Measurements from ENCODE around the gene CPXM1.
"Not testable (repeated sequence)": the region's sequence is repeated elsewhere in the genome, so short reads cannot be mapped to it uniquely, and the experiment has no call there.

The CPXM1 gene

DNA sequence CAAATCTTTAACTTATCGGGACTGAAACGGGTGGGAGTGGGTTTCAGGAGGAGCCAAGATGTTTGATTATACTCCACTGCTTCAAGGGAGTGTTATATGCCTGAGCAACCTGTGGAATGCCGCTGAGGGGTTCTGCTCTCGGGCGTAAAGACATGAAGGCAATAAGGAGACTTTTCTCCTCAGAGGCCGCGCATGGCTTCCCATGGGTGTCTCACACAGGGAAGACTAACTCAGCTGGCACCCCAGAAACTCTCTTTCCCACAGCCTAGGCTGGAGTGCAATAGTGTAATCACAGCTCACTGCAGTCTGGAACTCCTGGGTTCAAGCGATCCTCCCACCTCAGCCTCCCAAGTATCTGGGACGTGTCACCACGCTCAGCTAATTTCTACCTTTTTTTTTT is 9.3 kb upstream of the CPXM1 start:
- TF ChIP-seq, protein P1, sequence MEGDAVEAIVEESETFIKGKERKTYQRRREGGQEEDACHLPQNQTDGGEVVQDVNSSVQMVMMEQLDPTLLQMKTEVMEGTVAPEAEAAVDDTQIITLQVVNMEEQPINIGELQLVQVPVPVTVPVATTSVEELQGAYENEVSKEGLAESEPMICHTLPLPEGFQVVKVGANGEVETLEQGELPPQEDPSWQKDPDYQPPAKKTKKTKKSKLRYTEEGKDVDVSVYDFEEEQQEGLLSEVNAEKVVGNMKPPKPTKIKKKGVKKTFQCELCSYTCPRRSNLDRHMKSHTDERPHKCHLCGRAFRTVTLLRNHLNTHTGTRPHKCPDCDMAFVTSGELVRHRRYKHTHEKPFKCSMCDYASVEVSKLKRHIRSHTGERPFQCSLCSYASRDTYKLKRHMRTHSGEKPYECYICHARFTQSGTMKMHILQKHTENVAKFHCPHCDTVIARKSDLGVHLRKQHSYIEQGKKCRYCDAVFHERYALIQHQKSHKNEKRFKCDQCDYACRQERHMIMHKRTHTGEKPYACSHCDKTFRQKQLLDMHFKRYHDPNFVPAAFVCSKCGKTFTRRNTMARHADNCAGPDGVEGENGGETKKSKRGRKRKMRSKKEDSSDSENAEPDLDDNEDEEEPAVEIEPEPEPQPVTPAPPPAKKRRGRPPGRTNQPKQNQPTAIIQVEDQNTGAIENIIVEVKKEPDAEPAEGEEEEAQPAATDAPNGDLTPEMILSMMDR (conservative IDR thresholded peaks at IDR 0.05; ENCODE audit: low read depth), result no peak
- POLR2A ChIA-PET (ENCODE audit: low non-redundant PET), result no interaction called here
- CTCF ChIA-PET, result interaction anchor here (0.7 kb wide), 1 partner anchor 1649 kb away, joined by 3 read pairs; no protein-coding TSS in a partner anchor
- no peak overlapping the region for H3K27ac ChIP-seq
- DNase-seq (ENCODE audit: low spot score), result no peak

DNA sequence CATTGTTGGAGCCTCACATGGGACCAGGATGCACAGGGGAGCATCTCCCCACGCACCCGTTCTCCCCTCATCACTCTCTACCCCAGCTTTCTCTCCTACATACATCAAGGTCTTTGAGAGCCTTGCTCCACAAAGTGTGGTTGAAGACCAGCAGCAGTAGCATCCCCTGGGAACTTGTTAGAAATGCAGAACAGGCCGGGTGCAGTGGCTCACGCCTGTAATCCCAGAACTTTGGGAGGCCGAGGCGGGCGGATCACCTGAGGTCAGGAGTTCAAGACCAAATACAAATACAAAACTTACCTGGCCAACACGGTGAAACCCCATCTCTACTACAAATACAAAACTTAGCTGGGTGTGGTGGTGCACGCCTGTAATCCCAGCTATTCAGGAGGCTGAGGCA is 7.5 kb upstream of the CPXM1 start:
- POLR2A ChIA-PET (ENCODE audit: low non-redundant PET); DNase-seq (ENCODE audit: low spot score); H3K27ac ChIP-seq; CTCF ChIA-PET: not testable (repeated sequence)

DNA sequence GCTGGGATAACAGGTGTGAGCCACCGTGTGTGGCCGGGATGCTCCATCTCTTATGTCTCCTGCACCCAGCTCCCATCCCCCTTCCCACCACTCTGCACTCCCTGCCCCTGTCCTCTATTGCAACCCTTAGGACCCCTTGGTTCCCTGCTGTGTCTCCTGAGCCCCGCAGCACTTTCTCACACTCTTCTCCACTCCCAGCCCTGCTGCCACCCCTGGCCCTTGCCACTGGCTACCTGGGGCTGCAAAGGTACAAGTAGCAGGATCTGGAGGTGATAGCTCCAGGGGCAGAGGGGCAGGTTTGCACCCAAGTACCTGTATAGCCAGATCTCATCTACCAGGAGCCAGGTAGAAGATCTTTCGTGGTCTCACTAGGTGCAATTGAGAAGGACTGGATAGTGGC is 6.6 kb upstream of the CPXM1 start:
- TF ChIP-seq, protein P1 (conservative IDR thresholded peaks at IDR 0.05; ENCODE audit: low read depth), result no peak
- no peak for DNase-seq (ENCODE audit: low spot score)
- H3K27ac ChIP-seq, result no peak overlapping the region
- POLR2A ChIA-PET (ENCODE audit: low non-redundant PET), result no interaction called here
- CTCF ChIA-PET, result interaction anchor here (0.6 kb wide), 1 partner anchor 37 kb away, joined by 3 read pairs; no protein-coding TSS in a partner anchor

DNA sequence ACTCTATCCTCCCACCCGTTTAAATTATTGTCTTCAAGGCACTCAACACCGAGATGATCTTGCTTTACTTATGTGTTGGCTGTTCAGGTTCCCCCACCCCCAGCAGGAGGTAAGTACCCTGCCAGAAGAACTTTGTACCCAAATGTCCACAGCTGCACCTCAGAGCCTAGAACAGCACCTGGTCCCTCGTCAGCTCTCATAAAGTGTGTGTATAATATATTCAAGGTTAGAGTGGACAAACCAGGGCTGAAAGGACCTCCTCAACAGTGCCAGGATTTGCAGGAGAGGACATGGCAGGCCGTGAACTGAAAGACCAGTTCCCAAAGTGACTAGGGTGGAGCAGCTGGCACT is 5.9 kb upstream of the CPXM1 start:
- ChIA-PET CTCF (interaction anchor here (0.6 kb wide), 1 partner anchor 37 kb away, joined by 3 read pairs; no protein-coding TSS in a partner anchor), POLR2A (ENCODE audit: low non-redundant PET) (no interaction called here)
- DNase-seq (ENCODE audit: low spot score), result no peak
- no peak overlapping the region for H3K27ac ChIP-seq
- TF ChIP-seq, protein P1 (conservative IDR thresholded peaks at IDR 0.05; ENCODE audit: low read depth), result no peak

DNA sequence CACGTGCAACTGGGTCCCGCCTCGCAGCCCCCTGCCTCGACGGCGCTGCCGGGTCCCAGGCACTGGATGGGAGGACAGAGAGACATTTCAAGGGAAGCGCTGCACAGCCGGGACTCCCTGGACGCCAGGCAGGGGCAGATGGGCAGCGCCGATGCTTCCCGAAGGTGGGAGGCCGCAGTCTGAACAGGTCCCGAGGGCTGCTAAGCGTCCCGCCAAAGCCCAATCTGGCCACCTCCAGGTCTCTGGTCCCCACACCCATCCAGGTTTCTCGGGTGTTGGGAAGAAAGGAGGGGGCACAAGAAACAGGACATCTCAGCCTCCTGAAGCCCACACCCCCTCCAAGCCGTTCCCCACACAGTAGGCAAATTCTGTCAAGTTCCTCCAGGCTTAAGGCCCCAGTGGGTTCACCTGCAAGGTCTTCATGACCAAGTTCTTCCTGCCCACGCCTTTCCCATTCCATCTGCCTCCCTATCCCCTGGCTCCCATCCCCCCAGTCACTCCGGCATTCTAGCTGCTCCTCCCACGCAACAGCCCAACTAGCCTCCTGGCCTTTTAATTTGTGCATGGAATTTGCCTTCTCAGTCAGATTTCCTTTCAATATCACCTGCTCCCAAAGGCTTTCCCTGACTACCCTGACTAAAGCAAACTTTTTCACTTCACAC is 5.4 kb upstream of the CPXM1 start:
- POLR2A ChIA-PET (ENCODE audit: low non-redundant PET), result no interaction called here
- TF ChIP-seq, protein P1 (conservative IDR thresholded peaks at IDR 0.05; ENCODE audit: low read depth), result no peak
- no peak overlapping the region for H3K27ac ChIP-seq
- CTCF ChIA-PET, result no interaction called here
- DNase-seq (ENCODE audit: low spot score), result no peak

DNA sequence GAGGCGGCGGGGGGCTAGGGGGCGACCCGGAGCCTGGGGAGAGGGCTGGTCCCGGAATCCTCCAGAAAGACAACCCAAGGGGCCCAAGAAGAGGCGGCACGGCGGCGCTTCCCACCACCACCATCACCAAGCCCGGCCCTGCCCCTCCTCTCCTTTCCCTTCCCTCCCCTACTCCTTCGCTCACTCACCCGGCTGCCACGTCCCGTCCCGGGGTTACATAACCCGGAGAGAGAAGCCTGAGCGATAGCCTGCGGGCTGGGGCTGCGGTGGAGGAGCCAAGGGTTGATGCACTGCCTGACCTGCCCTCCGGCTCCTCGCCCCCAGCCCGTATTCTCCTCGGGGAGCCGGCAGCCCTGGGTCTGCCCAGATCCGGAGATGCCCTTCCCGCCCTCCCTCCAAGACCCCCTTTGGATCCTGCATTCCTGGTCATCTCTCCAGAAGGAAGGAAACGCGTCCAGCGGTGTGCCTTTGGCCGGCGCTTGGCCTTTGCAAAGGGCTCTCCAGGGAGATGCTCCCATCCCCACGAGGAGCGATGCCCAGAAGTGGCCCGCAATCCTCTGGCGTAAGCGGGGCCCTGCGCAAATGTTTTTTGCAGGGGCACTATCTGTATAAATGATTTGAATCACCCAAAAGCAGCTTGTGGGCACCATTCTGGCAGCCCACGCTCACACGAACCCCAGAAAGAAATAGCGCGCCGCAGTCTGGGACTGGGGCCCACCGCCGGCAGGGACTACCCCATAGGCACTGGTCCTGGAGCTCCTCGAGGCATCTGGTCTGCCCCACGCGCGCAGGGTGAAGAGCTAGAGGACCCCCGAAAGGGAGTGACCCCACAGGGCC is 4.6 kb upstream of the CPXM1 start:
- ChIA-PET POLR2A (ENCODE audit: low non-redundant PET) (no interaction called here), CTCF (no interaction called here)
- TF ChIP-seq, protein P1 (conservative IDR thresholded peaks at IDR 0.05; ENCODE audit: low read depth), result no peak
- H3K27ac ChIP-seq, result no peak overlapping the region
- DNase-seq (ENCODE audit: low spot score), result no peak
